Activated CD4-positive, alpha-beta T cell treated with anti-CD3 and anti-CD28 coated beads for 4 hours (primary cell): Measurements from ENCODE around the gene RAP1GAP.

Experiments
- DNase-seq, 2 donors: peaks; one replicate each; pipeline ENCODE4 v3.0.0-alpha.2; 2020

The RAP1GAP gene

DNA sequence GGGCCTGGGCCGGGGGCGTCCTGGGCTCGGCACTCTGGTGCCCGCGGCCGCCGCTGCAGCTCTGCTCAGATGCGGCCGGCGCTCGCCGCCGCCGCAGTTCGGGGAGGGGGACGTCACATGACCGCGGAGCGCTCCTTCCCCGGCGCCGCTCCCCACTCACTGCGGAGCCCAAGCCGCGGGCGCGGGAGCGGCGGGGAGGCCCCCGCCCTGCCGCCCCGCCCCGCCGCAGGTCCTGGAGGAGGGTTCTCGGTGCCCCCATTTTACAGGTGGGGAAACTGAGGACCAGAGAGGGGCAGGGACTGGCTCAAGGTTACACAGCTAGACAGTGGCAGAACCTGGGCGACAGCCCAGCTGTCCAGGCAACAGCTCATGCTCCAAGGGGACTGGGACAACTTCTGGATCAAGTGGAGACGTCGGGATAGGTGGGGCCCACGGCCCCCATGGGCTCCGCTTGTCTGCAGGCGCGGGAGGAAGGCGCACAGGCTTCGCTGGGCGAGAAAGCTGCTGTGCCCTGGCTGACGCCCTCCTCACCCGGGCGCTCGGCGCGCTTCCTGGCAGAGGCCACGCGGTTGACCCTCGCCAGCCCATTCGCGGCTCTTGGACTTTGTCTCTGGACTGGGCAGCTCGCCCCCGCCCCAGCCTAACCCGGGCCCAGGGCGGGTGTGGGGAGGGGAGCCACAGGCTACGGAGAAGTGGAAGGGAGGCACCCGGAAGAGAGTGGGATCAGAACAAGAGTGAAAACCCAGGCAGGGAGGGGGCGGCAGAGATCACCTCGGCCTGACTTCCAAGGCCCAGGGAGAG is at the start of gene RAP1GAP:
Gene RAP1GAP (minus strand): TSS at position 100 of the 801 bp plus-strand sequence. CDS start 49,325 bp downstream, outside the sequence.
- DNase-seq = peak in 1 of 2 donors; percentile 22

DNA sequence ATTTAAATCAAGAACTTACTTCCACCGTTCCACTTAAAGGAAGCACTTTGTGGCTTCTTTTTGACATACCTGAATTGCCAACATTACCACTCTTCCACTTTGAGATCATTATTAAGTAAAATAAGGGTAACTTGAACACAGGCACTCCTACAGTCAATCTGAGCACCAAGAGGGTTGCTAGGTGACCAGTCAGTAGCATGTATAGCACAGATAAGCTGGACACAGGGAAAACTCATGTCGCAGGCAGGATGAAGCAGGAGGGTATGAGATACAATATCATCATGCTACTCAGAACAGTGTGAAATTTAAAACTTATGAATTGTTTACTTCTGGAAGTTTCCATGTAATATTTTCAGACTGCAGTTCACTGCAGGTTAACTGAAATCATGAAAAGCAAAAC is 47.0 kb upstream of the RAP1GAP start:
- DNase-seq = no peak

DNA sequence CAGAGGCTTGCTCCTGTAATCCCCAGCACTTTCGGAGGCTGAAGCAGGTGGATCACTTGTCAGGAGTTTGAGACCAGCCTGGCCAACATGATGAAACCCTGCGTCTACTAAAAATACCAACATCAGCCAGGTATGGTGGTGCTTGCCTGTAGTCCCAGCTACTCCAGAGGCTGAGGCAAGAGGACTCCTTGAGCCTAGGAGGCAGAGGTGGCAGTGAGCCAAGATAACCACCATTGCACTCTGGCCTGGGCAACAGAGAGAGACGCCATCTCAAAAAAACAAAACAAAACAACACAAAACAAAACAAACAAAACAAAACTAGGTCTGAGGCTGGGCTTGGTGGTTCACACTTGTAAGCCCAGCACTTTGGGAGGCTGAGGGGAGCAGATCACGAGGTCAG is 38.7 kb upstream of the RAP1GAP start:
- DNase-seq = no peak

DNA sequence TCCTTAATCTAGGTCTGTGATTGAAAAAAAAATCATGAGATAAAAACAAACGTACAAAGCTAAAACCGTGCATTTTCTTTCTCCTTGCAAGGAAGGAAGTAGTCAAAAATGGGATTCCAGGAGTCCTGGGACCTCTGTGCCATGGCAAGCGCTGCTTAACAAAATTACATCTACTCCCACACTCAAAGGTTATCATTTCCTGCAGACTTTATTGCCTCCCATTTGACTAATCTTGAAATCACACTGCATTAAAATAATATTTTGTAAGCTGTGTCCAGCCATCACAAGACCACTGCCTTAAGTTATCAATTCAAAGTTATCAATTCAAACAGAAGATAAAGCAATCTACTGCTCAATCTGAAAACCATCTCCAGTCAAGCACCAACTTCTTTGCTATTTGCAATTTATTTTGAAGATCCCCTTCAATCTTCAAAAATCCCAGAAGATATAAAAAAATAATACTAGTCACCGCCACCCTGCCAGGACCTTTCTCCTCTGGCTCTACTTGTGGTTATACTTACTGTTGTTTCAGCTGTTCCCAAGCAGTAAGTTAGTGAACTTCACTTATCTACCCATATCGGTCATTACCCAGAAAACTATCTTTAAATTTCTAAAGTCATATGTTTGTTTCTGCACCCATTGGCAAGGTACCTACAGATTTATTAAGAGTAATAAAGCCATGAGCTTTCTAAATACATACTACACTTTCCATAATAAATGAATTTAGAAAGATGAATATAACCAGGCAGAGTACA is 38.1 kb upstream of the RAP1GAP start:
- no peak for DNase-seq

- no peak for DNase-seq
These were observed 37.1 kb upstream of the RAP1GAP start for GRCh38 chr1:21706151-21706835.

DNA sequence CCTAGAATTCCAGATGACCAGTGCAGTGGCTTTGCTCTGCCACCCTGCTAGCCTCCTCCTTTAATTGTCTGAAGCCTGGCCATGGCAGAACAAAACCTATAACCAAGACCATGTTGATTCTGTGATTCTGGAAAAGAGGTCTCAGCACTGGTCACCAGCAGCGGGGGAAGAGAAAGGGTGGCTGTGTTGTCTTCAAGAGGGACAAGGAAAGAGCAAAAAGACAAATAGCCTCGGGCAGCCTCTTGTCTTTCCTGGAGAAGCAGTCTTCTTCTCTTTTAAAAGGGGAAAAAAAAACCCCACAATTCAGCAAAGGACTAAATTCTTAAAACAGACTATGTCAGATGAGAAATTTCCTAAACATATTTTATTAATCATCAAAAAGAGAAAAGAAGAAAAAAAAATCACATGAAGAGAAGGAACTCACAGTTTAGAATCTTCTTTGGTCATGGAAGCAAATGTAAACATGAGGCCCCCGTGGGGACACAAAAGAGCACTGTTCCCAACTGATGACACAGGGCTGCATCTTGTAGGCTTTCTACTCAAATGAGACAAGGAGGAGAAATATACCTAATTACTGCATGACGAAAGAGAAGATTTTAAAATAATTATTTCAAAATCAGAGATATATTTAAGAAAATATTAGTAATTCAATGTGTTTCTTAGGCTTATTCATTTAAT is 36.3 kb upstream of the RAP1GAP start:
- no peak for DNase-seq

DNA sequence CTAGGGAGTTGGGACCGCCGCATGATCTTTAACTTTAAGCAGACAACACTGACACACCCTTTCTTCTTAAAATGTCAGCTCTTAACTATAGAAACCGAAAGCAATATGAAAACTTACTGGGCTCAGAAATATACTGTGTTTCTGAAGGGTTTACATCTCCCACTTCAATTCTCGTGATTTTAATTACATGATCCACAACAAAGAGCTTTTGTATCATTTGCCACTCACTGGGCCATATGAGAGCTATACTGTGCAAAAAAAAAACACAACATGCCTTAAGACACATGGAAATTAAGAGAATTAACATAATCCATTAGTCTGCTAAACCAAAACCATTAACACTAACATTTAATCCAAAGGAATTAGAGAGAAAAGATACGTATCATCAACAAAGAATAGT is 35.0 kb upstream of the RAP1GAP start:
- no peak for DNase-seq

- no peak for DNase-seq
These were observed 34.3 kb upstream of the RAP1GAP start for GRCh38 chr1:21703318-21703963.

GRCh38 chr1:21702780-21703179 is 33.6 kb upstream of the RAP1GAP start:
- DNase-seq = no peak

DNA sequence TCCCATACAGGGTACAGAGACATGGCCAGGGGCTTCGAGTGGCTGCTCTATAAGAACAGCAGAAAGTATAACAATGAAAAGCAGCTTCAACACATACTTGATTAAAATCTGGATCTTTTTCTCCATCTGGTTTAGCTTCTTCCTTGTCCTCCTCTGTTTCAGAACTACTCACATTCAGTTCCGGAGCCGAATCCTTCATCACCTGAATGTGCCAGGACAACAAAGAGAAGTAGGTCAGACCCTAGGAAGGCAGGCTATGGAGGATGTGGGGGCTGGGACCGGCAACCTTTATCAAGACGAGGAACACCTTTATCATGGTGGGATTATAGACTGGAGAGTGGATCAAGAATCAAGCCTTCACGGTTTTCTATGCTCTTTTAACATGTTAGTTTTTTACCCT is 32.2 kb upstream of the RAP1GAP start:
- no peak for DNase-seq

GRCh38 chr1:21700094-21700493 is 30.9 kb upstream of the RAP1GAP start:
- no peak for DNase-seq

DNA sequence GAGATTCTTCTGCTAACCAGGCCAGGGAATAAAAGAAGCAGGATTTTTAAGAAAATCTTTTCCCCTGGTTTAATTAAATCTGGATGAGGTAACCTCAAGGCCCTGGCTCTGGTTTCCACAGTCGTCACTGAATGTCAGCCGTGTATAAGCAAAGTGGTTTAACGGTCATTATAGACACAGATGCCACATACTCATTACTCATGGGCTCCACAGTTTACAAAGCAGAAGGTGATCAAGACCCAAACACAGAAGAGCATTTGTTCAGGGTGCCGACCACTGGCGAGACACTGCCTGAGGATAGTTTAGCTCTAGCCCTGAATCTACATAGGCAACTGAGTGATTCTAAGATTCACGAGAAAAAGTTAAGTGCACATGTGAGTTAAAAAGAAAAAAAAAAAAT is 27.8 kb upstream of the RAP1GAP start:
- no peak for DNase-seq

DNA sequence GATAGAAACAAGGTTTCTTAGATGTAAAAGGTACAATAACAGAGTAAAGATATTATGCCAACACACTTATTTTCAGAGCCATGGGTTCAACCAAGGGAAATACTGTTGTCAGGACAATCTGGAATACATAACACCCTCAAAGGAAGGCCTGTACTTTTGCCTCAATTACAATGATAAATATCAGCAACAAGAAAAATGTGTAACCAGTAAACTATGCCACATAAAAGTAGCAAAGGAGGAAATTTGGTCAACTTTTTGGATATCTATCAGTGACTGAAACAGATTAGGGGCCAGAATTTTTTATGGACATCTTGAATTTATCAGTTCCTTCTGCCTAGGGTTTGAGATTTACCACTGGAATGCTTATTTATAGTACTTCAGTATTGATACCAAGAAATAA is 24.6 kb upstream of the RAP1GAP start:
- no peak for DNase-seq

GRCh38 chr1:21691739-21692138 is 22.6 kb upstream of the RAP1GAP start:
- DNase-seq = no peak

GRCh38 chr1:21689661-21690372 is 20.7 kb upstream of the RAP1GAP start:
- DNase-seq = no peak

GRCh38 chr1:21687081-21687529 is 17.9 kb upstream of the RAP1GAP start:
- no peak for DNase-seq

GRCh38 chr1:21685946-21686678 is 17.0 kb upstream of the RAP1GAP start:
- no peak for DNase-seq

DNA sequence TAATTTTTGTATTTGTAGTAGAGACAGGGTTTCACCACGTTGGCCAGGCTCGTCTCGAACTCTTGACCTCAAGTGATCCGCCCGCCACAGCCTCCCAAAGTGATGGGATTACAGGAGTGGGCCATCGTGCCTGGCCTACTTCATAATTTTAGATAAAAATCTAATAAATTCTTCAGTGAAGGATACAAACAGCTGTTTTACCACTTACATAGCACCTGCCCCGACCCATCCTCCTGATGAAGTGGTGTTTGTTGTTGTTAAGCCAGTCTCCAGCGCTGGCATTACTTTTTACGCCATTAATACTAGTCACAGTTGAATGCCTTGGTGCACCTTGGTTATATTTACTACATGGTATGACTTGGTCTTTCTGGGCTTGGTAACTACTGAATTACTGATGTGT is 12.3 kb upstream of the RAP1GAP start:
- DNase-seq = no peak

DNA sequence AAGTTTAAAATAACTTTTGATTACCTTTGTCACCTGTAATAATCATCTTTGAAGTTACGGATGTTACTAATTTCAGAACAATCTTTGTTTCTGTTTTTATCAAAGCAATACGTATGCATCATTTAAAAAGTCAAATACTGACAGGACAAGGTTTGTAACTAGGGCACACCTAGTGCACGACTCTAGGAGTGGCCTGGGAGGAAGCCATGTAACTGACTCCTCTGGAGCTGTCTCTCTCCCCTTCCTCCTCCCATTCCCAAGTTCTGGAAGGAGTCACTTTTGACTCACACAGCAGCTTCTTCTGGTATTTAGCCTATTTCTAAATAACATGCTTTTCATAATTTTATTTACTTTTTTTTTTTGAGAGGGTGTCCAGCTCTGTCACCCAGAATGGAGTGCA is 11.8 kb upstream of the RAP1GAP start:
- no peak for DNase-seq

DNA sequence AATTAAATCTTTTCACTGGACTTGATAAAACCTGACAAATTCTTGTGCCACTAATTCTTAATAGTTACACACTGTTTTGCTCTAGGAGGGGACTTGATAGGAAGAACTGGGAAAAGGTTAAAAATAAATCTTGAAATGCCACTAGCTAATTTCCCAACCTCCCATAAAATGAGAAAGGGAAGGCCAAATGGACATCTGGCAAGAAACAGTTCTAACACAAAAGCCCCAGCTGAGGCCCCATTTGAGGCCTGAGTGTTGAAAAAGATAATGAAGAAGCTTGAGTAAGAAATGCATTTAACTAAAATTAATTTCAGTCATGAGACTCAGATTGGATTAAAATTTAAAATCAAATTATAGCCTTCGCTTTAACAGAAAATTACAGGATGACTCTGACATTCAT is 11.2 kb upstream of the RAP1GAP start:
- DNase-seq = no peak

DNA sequence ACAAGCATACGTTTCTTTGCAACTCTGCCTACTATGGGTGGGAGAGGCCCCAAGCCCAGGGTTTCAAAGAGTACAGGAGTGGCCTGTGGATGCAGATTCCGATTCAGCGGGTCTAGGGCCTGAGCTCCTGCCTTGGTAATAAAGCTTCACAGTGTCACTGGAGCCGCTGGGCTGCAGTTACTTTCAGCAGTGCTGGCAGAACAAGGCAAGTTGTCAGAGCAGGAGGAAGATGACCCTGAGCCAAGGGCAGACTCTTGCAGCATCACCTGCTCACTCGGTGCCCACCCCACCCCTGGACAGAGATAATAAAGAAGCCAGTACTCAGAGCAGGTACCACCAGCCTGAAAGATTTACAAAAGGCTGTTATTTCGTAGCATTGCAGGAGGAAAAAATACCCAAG is 8.0 kb upstream of the RAP1GAP start:
- DNase-seq = no peak
